ENCODE data around the gene ARHGAP12.

ARHGAP12 gene

DNA sequence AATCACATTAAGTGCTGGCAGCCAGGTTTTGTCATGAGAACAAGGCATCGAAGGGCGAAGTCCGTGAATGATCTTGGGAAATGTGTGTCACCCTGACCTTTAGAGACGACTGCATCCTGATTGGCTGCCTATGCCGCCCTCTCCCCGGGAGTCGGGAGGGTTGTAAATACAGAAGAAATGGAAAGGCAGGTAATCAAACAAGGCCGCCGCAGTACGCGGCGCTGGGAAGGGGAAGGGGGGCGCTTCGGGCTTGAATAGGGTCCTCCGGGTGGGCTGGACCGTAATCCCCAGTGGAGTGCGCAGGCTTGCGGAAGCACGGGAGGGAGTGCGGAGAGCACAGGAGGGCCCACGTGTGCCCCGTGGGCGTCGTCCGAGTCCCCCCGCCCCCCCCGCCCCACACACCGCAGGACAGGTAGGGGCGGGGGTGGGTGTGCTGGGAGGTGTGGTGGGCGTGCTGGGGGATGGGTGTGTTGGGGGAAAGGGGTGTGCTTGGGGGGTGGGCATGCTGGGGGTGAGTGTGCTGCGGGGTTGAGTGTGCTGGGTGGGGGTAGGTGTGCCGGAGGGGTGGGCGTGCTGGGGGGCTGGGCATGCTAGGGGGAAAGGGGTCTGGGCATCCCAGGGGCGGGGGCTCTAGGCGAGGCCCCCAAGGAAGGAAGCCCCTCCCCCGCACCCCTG lies 169.4 kb downstream of the ARHGAP12 start:
- 0 out of 2 replicates have a peak, but pooled peaks cover 7% of the 10 kb centered on the region for H3K27me3 ChIP-seq (ENCODE audit: control insufficient read depth, low read length)
- peaks cover 11% of the 10 kb centered on the region for H3K4me1 ChIP-seq (ENCODE audit: control insufficient read depth, low read length)
- no peaks in the 10 kb centered on the region for H3K9me3 ChIP-seq (ENCODE audit: control insufficient read depth, insufficient read depth, low read length)
- peak overlapping the region; percentile 60 for H3K4me2 ChIP-seq (ENCODE audit: low read length)
- no peaks in the 10 kb centered on the region for H3F3A ChIP-seq (ENCODE audit: control insufficient read depth, insufficient read depth)
- H3K79me2 ChIP-seq (ENCODE audit: control insufficient read depth, low read length): no peaks in the 10 kb centered on the region
- no peaks in the 10 kb centered on the region for H4K20me1 ChIP-seq (ENCODE audit: control insufficient read depth, insufficient read depth, low read depth, low read length)
- no peaks in the 10 kb centered on the region for H3K9me2 ChIP-seq (replicated peaks; ENCODE audit: control insufficient read depth, low read length)
- H3K4me3 ChIP-seq (ENCODE audit: low read length): peak overlapping the region; percentile 88
- TF ChIP-seq, protein P1, sequence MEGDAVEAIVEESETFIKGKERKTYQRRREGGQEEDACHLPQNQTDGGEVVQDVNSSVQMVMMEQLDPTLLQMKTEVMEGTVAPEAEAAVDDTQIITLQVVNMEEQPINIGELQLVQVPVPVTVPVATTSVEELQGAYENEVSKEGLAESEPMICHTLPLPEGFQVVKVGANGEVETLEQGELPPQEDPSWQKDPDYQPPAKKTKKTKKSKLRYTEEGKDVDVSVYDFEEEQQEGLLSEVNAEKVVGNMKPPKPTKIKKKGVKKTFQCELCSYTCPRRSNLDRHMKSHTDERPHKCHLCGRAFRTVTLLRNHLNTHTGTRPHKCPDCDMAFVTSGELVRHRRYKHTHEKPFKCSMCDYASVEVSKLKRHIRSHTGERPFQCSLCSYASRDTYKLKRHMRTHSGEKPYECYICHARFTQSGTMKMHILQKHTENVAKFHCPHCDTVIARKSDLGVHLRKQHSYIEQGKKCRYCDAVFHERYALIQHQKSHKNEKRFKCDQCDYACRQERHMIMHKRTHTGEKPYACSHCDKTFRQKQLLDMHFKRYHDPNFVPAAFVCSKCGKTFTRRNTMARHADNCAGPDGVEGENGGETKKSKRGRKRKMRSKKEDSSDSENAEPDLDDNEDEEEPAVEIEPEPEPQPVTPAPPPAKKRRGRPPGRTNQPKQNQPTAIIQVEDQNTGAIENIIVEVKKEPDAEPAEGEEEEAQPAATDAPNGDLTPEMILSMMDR (IDR thresholded peaks at IDR 0.05; ENCODE audit: low read depth, low read length, poor library complexity, severe bottlenecking): no peak
- TF ChIP-seq EZH2phosphoT487 (IDR thresholded peaks at IDR 0.05; ENCODE audit: borderline replicate concordance, low read length): no peak
- no peaks in the 10 kb centered on the region for H3K36me3 ChIP-seq (ENCODE audit: control insufficient read depth, low read length)
- no peak overlapping the region for H3K27ac ChIP-seq (ENCODE audit: low read depth, low read length)

DNA sequence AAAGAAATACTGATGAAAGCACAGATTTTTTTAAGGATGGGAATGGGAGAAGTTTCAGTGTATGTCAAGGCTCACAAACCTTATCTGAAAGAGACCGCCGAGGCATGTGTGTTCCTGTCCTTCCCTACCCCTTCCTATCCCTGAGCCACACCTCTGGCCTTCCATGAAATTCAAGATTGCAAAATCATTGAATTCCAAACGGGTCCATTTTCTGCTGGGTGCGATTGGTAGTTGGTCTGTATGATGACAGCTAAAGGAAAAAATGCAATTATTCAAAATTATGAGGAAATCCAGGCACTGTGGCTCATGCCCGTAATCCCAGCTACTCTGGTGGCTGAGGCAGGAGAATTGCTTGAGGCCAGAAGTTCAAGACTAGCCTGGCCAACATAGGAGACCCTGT lies 170.1 kb downstream of the ARHGAP12 start:
- Histone ChIP-seq H3K4me1 (ENCODE audit: control insufficient read depth, low read length) (peaks cover 11% of the 10 kb centered on the region), H3K9me3 (ENCODE audit: control insufficient read depth, insufficient read depth, low read length) (no peaks in the 10 kb centered on the region), H3K27ac (ENCODE audit: low read depth, low read length) (no peak overlapping the region), H3K79me2 (ENCODE audit: control insufficient read depth, low read length) (no peaks in the 10 kb centered on the region), H3K36me3 (ENCODE audit: control insufficient read depth, low read length) (no peaks in the 10 kb centered on the region), H3K4me3 (ENCODE audit: low read length) (no peak overlapping the region), H3F3A (ENCODE audit: control insufficient read depth, insufficient read depth) (no peaks in the 10 kb centered on the region), H3K4me2 (ENCODE audit: low read length) (no peak overlapping the region), H3K27me3 (ENCODE audit: control insufficient read depth, low read length) (0 out of 2 replicates have a peak, but pooled peaks cover 7% of the 10 kb centered on the region), H4K20me1 (ENCODE audit: control insufficient read depth, insufficient read depth, low read depth, low read length) (no peaks in the 10 kb centered on the region), H3K9me2 (replicated peaks; ENCODE audit: control insufficient read depth, low read length) (no peaks in the 10 kb centered on the region)
- TF ChIP-seq EZH2phosphoT487 (IDR thresholded peaks at IDR 0.05; ENCODE audit: borderline replicate concordance, low read length): no peak
- TF ChIP-seq, protein P1 (IDR thresholded peaks at IDR 0.05; ENCODE audit: low read depth, low read length, poor library complexity, severe bottlenecking): no peak

DNA sequence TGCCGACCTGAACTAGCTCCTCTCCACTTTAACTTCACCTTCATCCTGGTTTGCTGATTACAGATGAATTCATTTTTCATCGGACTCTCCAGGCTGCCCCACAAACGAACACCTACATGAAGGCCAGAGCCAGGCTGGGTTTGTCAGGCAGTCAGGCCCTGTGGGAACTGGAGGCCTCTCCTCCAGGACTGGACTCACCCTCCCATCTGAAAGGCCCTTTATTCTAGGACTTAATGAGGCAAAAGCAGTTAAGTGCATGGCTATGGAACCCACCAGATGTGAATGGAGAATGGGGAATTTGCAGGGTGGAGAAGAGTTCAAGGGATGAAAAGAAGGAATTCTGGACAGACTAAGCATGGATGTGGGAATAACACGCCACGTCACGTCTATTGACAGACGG lies 170.8 kb downstream of the ARHGAP12 start:
- Histone ChIP-seq H3K9me3 (ENCODE audit: control insufficient read depth, insufficient read depth, low read length) (no peaks in the 10 kb centered on the region), H3F3A (ENCODE audit: control insufficient read depth, insufficient read depth) (no peaks in the 10 kb centered on the region), H3K4me1 (ENCODE audit: control insufficient read depth, low read length) (peaks cover 11% of the 10 kb centered on the region), H3K4me3 (ENCODE audit: low read length) (no peak overlapping the region), H3K36me3 (ENCODE audit: control insufficient read depth, low read length) (no peaks in the 10 kb centered on the region), H3K79me2 (ENCODE audit: control insufficient read depth, low read length) (no peaks in the 10 kb centered on the region), H4K20me1 (ENCODE audit: control insufficient read depth, insufficient read depth, low read depth, low read length) (no peaks in the 10 kb centered on the region), H3K27me3 (ENCODE audit: control insufficient read depth, low read length) (0 out of 2 replicates have a peak, but pooled peaks cover 7% of the 10 kb centered on the region), H3K9me2 (replicated peaks; ENCODE audit: control insufficient read depth, low read length) (no peaks in the 10 kb centered on the region), H3K27ac (ENCODE audit: low read depth, low read length) (no peak overlapping the region), H3K4me2 (ENCODE audit: low read length) (no peak overlapping the region)
- TF ChIP-seq EZH2phosphoT487 (IDR thresholded peaks at IDR 0.05; ENCODE audit: borderline replicate concordance, low read length): no peak
- TF ChIP-seq, protein P1 (IDR thresholded peaks at IDR 0.05; ENCODE audit: low read depth, low read length, poor library complexity, severe bottlenecking): no peak
